ENCODE results near the gene MYBL2.

DNA sequence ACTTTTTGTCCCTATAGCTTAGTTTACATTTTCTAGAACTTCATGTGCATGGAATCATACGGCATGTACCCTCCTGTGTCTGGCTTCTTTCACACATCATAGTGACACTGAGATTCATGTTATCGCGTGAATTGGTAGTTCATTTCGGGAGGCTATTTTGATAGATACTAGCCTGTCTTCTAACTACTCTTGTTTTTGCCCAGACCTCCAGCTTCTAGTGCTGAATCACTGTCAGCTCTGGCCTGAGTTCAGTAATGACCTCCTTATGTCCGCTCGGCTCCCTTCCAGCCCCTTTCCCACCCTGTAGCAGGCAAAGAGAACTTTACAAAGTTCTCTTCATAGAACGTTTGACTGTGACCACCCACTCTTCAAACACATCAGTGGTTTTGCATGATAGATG lies 14.1 kb downstream of the MYBL2 start:
- TF ChIP-seq CTCF (IDR thresholded peaks at IDR 0.05) (no peak), POLR2A (IDR thresholded peaks at IDR 0.05; ENCODE audit: low read depth) (no peak), POLR2AphosphoS5 (IDR thresholded peaks at IDR 0.05) (no peak), EP300 (IDR thresholded peaks at IDR 0.05) (no peak)
